ENCODE measurements around the gene JPT2.
"Not testable (repeated sequence)": the region's sequence is repeated elsewhere in the genome, so short reads cannot be mapped to it uniquely, and the experiment has no call there.

Gene JPT2

DNA sequence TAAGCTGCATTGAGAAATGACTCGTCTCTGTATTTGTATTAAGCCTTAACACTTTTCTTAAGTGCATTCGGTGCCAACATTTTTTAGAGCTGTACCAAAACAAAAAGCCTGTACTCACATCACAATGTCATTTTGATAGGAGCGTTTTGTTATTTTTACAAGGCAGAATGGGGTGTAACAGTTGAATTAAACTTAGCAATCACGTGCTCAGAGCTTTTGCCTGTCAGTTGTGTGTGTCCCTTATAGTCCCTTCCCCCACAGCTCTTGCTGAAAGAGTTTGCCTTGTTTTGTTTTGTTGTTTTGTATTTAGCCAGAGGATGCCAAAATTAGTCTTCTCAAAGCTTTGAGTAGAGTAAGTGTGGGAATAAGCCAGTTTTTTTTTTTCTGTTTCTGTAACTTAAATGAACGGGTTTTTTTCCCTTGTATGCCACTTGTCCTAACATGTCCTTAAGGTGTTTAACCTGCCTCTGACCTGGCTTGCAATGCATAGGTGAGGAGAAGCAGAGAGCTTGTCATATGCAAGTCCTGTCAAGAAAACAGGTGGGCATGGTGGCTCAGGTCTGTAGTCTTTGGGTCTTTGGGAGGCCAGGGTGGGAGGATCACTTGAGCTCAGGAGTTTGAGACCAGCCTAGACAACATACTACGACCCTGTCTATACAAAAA, 23.3 kb downstream of the JPT2 start:
- intact Hi-C loops (cut with DNase I) = no loop called here
- DNase-seq = peak in 1 of 10 donors; percentile 2

DNA sequence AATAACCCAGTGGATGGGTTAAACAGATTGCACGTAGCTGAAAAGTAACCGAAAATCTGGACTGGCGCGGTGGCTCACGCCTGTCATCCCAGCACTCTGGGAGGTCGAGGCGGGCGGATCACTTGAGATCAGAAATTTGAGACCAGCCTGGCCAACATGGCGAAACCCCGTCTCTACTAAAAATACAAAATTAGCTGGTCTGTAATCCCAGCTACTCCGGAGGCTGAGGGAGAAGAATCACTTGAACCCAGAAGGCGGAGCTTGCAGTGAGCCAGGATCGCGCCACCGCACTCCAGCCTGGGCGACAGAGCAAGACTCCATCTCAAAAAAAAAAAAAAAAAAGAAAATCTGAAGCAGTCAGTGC, 27.2 kb downstream of the JPT2 start:
- intact Hi-C loops (cut with DNase I) = loop anchor here (5.0 kb wide), 2 partner anchors 67 to 93 kb away; partner anchors contain the start of genes CRAMP1, EME2, IFT140 and MRPS34
- peak in 1 of 10 donors; percentile 35 for DNase-seq

GRCh38 chr16:1705688-1706385, 27.8 kb downstream of the JPT2 start, which contains the start of gene MAPK8IP3:
Gene MAPK8IP3 (plus strand): TSS chr16:1706195. CDS start chr16:1706340, 145 bp downstream.
- DNase-seq = peak; percentile 86 to 99 (median 90)
- intact Hi-C loops (cut with DNase I) = loop anchor here (5.0 kb wide), 2 partner anchors 66 to 94 kb away; partner anchors contain the start of genes CRAMP1, EME2, IFT140 and MRPS34

DNA sequence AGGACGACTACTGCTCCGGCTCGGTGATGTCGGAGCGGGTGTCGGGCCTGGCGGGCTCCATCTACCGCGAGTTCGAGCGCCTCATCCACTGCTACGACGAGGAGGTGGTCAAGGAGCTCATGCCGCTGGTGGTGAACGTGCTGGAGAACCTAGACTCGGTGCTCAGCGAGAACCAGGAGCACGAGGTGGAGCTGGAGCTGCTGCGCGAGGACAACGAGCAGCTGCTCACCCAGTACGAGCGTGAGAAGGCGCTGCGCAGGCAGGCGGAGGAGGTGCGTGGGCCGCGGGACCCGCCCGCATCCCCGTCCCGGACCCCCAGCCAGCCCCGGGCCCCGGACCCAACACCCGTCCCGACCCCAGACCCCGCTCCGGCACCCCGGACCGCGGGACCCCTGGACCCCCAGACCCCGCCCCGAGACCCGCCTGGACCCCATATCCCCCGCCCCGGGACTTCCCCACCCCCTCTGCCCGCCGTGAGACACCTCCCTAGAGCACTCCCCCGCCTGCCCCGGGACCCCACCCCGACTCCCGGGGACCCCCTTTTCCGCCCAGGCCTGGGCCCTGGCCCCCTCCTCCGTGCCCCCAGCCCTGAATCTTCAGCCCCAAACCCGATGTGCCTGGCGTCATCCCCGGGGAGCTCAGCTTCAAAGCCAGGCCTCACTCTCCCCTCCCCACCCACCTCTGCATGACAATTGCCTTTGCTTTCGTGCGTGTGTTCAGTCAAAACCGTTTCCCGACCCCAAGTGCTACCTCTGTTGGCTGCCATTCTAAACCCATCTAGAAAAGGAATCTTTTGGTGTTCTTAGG, 28.5 kb downstream of the JPT2 start:
- DNase-seq = peak in 2 of 10 donors; percentile 73 to 80
- intact Hi-C loops (cut with DNase I) = loop anchor here (5.0 kb wide), 2 partner anchors 66 to 94 kb away; partner anchors contain the start of genes CRAMP1, EME2, IFT140 and MRPS34

GRCh38 chr16:1707193-1707790, 29.2 kb downstream of the JPT2 start:
- peak in 3 of 10 donors; percentile 28 to 88 (median 77) for DNase-seq
- intact Hi-C loops (cut with DNase I) = loop anchor here (5.0 kb wide), 2 partner anchors 65 to 95 kb away; partner anchors contain the start of genes CRAMP1, EME2, IFT140 and MRPS34

DNA sequence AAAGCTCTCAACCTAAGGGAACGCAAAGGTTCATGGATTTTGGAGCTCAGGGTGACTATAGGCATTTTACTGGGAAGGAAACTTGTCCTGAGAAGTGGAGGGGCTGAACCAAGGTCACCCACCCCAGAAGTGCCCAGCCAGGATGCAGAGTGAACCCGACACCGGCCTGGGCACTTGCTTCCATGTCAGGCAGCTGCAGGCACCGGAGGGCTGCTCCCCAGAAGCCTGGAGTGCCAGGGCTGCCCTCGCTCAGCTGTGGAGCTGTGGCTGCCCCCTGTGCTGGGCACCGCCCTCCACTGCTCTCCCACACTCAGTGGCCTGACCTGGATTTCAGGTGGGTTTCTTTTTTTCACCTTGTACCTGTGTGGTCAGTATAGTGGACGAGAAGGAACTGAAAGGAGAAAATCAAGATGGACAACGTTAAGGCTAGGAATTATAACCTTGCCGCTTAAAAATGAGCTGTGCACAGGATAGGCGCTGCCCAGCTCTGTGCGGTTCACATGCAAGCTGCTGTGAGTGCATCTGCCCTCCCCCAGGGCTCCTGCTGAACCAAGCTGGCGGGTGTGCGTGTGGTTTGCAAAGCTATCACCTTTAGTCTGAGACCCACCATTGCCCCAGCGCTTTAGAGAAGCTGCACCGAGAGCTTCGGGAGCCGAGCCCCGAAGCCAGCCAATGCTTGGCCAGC, 30.1 kb downstream of the JPT2 start:
- intact Hi-C loops (cut with DNase I) = loop anchor here (5.0 kb wide), 2 partner anchors 64 to 96 kb away; partner anchors contain the start of genes CRAMP1, EME2, IFT140 and MRPS34
- DNase-seq = peak in 2 of 10 donors; percentile 59 to 65

DNA sequence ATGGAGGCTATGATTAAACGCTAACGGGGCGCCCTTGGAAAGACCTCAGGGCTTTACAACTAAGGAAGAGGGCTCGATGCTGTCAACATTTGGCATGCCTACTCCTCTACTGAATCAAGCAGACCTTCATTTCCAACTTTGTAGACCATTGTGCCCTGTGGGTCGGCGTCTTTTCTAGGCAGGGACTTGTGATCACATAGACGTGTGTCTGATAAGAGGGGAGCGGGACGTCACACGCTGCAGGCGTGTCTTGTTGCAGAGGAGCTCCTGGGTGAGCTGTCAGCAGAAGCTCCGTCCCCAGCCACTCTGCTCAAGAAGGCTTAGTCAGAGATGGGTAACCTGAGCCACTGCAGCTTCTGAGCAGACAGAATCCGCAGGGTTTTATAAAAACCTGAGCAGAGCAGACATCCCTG, 30.7 kb downstream of the JPT2 start:
- DNase-seq = peak in 7 of 10 donors; percentile 39 to 94 (median 78)
- intact Hi-C loops (cut with DNase I) = loop anchor here (5.0 kb wide), 2 partner anchors 64 to 96 kb away; partner anchors contain the start of genes CRAMP1, EME2, IFT140 and MRPS34

GRCh38 chr16:1709356-1709755, 31.3 kb downstream of the JPT2 start:
- DNase-seq = peak in 1 of 10 donors; percentile 72
- intact Hi-C loops (cut with DNase I) = loop anchor here (5.0 kb wide), 2 partner anchors 63 to 97 kb away; partner anchors contain the start of genes CRAMP1, EME2, IFT140 and MRPS34

GRCh38 chr16:1710811-1711507, 32.9 kb downstream of the JPT2 start:
- intact Hi-C loops (cut with DNase I) = no loop called here
- peak in 3 of 10 donors; percentile 32 to 54 (median 50) for DNase-seq

- intact Hi-C loops (cut with DNase I) = no loop called here
- DNase-seq = peak in 3 of 10 donors; percentile 72 to 77 (median 76)
These were observed 34.7 kb downstream of the JPT2 start for GRCh38 chr16:1712791-1713261.

GRCh38 chr16:1713331-1713730, 35.3 kb downstream of the JPT2 start:
- peak in 3 of 10 donors; percentile 14 to 30 (median 24) for DNase-seq
- intact Hi-C loops (cut with DNase I) = no loop called here

DNA sequence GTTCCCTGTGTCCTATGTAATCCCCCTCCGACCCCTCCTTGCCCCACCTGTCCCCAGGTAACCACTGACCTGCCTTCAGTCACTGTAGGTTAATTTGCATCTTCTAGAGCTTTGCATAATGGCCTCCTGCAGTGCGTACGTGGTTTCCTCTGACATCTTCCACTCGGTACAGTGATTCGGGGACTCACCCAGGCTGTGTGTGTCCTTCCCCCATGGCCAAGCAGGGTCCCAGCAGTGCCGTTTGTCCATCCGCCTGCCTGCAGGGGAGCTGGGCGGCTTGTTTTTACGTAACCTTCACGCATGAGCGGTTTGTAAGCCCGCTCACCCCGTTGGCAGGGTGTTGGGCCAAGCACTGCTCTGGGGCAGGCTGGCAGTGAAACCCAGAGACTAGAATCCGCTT, 35.9 kb downstream of the JPT2 start:
- peak in 3 of 10 donors; percentile 72 to 80 (median 74) for DNase-seq
- intact Hi-C loops (cut with DNase I) = no loop called here

DNA sequence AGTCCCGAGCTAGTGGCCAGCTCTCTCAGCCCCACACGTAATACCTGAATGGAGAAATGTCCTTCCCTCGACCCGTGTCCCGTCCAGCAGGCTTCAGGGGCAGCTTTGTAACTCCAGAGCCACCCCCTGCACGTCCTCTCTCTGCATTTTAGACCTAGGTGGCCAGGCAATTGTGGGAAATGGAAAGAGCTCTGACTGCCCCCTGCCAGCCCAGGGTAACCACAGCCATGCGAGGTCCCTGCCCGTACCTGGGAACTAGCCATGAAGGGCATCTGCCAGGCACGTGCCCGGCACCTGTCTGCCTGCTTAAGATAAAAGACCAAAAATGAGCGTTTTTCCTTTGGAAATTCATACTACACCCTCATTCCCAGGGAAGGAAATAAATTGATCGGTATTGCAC, 37.1 kb downstream of the JPT2 start:
- intact Hi-C loops (cut with DNase I) = no loop called here
- peak in 3 of 10 donors; percentile 32 to 59 (median 57) for DNase-seq

DNA sequence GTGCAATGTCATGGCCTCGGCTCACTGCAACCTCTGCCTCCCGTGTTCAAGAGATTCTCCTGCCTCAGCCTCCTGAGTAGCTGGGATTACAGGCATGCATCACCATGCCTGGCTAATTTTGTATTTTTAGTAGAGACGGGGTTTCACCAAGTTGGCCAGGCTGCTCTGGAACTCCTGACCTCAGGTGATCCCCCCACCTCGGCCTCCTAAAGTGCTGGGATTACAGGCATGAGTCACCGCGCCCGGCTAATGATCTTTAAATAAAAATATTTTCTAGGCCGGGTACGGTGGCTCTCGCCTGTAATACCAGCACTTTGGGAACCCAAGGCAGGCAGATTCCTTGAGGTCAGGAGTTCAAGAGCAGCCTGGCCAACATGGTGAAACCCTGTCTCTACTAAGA, 40.2 kb downstream of the JPT2 start:
- DNase-seq; intact Hi-C loops (cut with DNase I): not testable (repeated sequence)

DNA sequence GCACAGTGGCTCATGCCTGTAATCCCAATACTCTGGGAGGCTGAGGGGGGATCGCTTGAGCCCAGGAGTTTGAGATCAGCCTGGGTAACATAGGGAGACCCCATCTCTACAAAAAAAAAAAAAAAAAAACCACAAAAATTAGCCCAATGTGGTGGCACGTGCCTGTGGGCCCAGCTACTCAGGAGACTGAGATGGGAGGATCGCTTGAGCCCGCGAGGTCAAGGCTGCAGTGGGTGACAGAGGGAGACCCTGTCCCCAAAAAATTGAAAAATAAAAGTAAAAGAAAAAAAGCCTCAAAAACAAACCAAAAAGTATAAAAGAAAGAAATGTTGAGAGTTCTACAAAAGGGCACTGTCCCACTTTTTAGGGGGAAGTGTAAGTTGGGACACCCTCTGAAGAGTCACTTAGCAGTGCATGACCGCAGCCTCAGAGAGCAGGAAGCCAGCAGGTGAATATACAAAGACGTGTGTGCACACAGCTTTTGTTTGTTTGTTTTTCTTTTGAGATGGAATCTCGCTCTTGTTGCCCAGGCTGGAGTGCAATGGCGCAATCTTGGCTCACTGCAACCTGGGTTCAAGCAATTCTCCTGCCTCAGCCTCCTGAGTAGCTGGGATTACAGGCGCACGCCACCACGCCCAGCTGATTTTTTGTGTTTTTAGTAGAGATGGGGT, 41.6 kb downstream of the JPT2 start:
- DNase-seq; intact Hi-C loops (cut with DNase I): not testable (repeated sequence)

- intact Hi-C loops (cut with DNase I) = no loop called here
- DNase-seq = no peak
These were observed 43.3 kb downstream of the JPT2 start for GRCh38 chr16:1721372-1721771.

GRCh38 chr16:1723450-1724147, 45.5 kb downstream of the JPT2 start:
- peak in 4 of 10 donors; percentile 40 to 59 (median 53) for DNase-seq
- intact Hi-C loops (cut with DNase I) = no loop called here

Measured in posterior cingulate gyrus (tissue), 11 donors.